HepG2 (cell line): ENCODE measurements around the gene SIRT7. TPM values are rescaled to one million over a fixed set of nuclear protein-coding genes. Genes with fewer than 3 reads are reported as not detected.

Source experiments
- ATM ChIP-seq: fragments of 450-650 bp; IDR thresholded peaks from 2 replicates; pipeline ENCODE4 v1.7.1; 2017; ENCODE audit warnings: mild to moderate bottlenecking, borderline replicate concordance
- EEA1 ChIP-seq: sonication (generic); formaldehyde crosslinking; IDR thresholded peaks from 2 replicates; pipeline ENCODE4 v1.5.1; 2020; ENCODE audit warnings: mild to moderate bottlenecking, missing genetic modification reagents, borderline replicate concordance
- EZH2 ChIP-seq: conservative IDR thresholded peaks from 2 replicates; pipeline ENCODE4 v1.6.1; 2012; ENCODE audit warnings: mild to moderate bottlenecking, low read depth, low read length, moderate library complexity
- FOXJ3 ChIP-seq: sonication (generic); formaldehyde crosslinking; IDR thresholded peaks from 2 replicates; pipeline ENCODE4 v1.4.0; 2020; ENCODE audit warnings: missing genetic modification reagents, mild to moderate bottlenecking, borderline replicate concordance
- GPN1 ChIP-seq: sonication (generic); formaldehyde crosslinking; IDR thresholded peaks from 2 replicates; pipeline ENCODE4 v1.5.1; 2020; ENCODE audit warnings: missing genetic modification reagents, borderline replicate concordance
- HNF4G ChIP-seq, 2 experiments: sonication (generic) in 1 of 2; formaldehyde crosslinking in 1 of 2; IDR thresholded peaks; 2 replicates each; pipeline versions ENCODE4 v1.4.0 to v1.6.1; 2011 to 2020; ENCODE audit warnings: borderline replicate concordance in 2 of 2, low read depth in 2 of 2, mild to moderate bottlenecking in 2 of 2, low read length in 1 of 2, missing genetic modification reagents in 1 of 2, moderate library complexity in 1 of 2
- MBNL3 ChIP-seq: fragments of 250-450 bp; sonication (Bioruptor Pico); conservative IDR thresholded peaks from 2 replicates; pipeline ENCODE4 v1.8.0; 2022; ENCODE audit warnings: mild to moderate bottlenecking, inconsistent platforms
- NBN ChIP-seq: fragments of 450-650 bp; conservative IDR thresholded peaks from 2 replicates; pipeline ENCODE4 v1.6.1; 2017
- PRPF4 ChIP-seq: fragments of 200-400 bp; formaldehyde crosslinking; IDR thresholded peaks from 2 replicates; pipeline ENCODE4 v1.6.1; 2016; ENCODE audit warnings: low read length, low read depth; ENCODE audit not compliant: poor library complexity, severe bottlenecking
- TBL1XR1 ChIP-seq: fragments of 150-350 bp; IDR thresholded peaks from 2 replicates; pipeline ENCODE4 v1.6.1; 2014; ENCODE audit warnings: borderline replicate concordance, low read length; ENCODE audit not compliant: partially characterized antibody
- ZNF335 ChIP-seq: sonication (generic); formaldehyde crosslinking; IDR thresholded peaks from 2 replicates; pipeline ENCODE4 v1.4.0; 2020; ENCODE audit warnings: missing genetic modification reagents
- ZNF33A ChIP-seq: sonication (generic); formaldehyde crosslinking; IDR thresholded peaks from 2 replicates; pipeline ENCODE4 v1.5.1; 2020; ENCODE audit warnings: missing genetic modification reagents, mild to moderate bottlenecking, moderate library complexity, borderline replicate concordance
- ZNF383 ChIP-seq: sonication (generic); formaldehyde crosslinking; IDR thresholded peaks from 2 replicates; pipeline ENCODE4 v1.4.0; 2020; ENCODE audit warnings: missing genetic modification reagents, mild to moderate bottlenecking, borderline replicate concordance
- ZNF484 ChIP-seq: sonication (generic); formaldehyde crosslinking; IDR thresholded peaks from 2 replicates; pipeline ENCODE4 v1.5.1; 2020; ENCODE audit warnings: mild to moderate bottlenecking, low read depth, missing genetic modification reagents, borderline replicate concordance
- ZNF629 ChIP-seq: sonication (generic); formaldehyde crosslinking; conservative IDR thresholded peaks from 2 replicates; pipeline ENCODE4 v1.5.0; 2020; ENCODE audit warnings: missing genetic modification reagents
- ZNF772 ChIP-seq: sonication (generic); formaldehyde crosslinking; IDR thresholded peaks from 2 replicates; pipeline ENCODE4 v1.5.0; 2020; ENCODE audit warnings: mild to moderate bottlenecking, missing genetic modification reagents
- ZNF891 ChIP-seq: sonication (generic); formaldehyde crosslinking; IDR thresholded peaks from 2 replicates; pipeline ENCODE4 v1.5.0; 2020; ENCODE audit warnings: mild to moderate bottlenecking, missing genetic modification reagents
- polyA plus RNA-seq, 8 experiments: library from polyadenylated mRNA; depleted of rRNA in 3 of 8; stranded (reverse) in 7 of 8; unstranded in 1 of 8; fragments of >200 nt; fragmentation: Illumina TruSeq in 4 of 8; extraction: Trizol in 4 of 8; gene quantifications; 2 replicates each; pipeline versions ENCODE4 v1.2.1 to v1.2.3, GENCODE V29; 2011 to 2016; ENCODE audit warnings: low read depth in 4 of 8, missing spikeins in 1 of 8, mixed read lengths in 1 of 8; ENCODE audit not compliant: insufficient read depth in 1 of 8
- total RNA-seq, 5 experiments: library from RNA; depleted of rRNA; stranded (reverse); fragments of >200 nt; fragmentation: Illumina TruSeq; extraction: Trizol; gene quantifications; 2 replicates each; pipeline ENCODE4 v1.2.3, GENCODE V29; 2016; ENCODE audit warnings: low read depth in 1 of 5
- TF ChIP-seq, protein P1 (sequence below): sonication (generic); formaldehyde crosslinking; IDR thresholded peaks from 2 replicates; pipeline ENCODE4 v1.5.1; 2020; ENCODE audit warnings: missing genetic modification reagents, mild to moderate bottlenecking, borderline replicate concordance
- TF ChIP-seq, protein P2 (sequence below): IDR thresholded peaks from 2 replicates; pipeline ENCODE4 v1.6.1; 2016; ENCODE audit warnings: missing compliant biosample characterization, missing genetic modification reagents, borderline replicate concordance
- TF ChIP-seq, protein P3 (sequence below): sonication (generic); formaldehyde crosslinking; IDR thresholded peaks from 2 replicates; pipeline ENCODE4 v1.5.1; 2020; ENCODE audit warnings: mild to moderate bottlenecking, missing genetic modification reagents, borderline replicate concordance

Gene SIRT7
- total and polyA plus RNA-seq, 2 of the 13 experiments (the other 11 are each of a cell fraction or from before 2014, with no cell fraction given): 8.3 to 24.8 TPM

DNA sequence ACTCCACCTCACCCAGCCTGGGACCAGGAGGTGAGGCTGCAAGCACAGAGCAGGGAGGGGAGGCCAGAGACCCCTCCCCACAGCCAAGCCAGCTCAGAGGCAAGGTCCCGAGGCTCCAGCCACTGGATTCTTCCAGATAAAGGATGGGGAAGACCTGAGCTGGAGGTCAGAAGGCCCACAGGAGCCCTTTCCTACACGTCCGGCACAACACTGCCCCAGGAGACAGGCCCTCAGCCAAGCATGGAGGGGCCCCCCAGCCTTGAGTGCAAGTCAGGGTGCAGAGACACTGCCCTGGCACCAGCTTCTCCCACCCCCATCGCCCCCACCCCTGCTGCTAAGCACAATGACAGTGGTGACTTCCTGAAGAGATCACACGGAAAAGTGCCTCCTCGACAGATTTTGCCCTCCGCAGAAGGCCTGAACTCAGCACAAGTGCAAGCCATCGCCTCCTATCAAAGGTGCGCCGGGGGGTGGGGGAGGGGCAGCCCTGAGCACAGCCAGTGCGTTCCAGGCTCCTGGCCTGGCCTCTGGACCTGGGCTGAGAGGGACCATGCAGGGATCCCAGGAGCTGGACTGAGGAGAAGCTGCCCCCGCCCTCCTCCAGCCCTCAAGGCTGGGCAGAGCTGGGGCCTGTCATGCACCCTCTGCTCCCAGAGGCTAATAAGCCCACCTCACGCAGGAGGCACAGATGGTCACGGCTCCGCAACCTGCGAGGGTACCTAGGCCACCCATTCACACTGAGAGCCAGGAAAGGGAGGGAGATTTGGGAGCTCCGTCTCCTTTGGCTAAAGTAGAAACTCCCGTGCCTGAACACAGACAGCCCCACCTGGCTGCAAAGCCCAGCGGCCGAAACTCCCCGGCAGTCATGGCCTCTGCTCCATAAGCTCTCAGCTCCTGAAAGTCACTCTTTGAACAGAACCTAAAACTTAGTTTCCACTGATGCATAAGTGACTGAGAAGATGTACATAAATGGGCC is 6.9 kb upstream of the SIRT7 start (continued):
- no peak for TF ChIP-seq NBN
- no peak for TF ChIP-seq EEA1 (CRISPR knock-in tag)
- TF ChIP-seq FOXJ3: no peak
- TF ChIP-seq ZNF629 (CRISPR knock-in tag): no peak
- no peak for TF ChIP-seq EZH2
- TF ChIP-seq, protein P1, sequence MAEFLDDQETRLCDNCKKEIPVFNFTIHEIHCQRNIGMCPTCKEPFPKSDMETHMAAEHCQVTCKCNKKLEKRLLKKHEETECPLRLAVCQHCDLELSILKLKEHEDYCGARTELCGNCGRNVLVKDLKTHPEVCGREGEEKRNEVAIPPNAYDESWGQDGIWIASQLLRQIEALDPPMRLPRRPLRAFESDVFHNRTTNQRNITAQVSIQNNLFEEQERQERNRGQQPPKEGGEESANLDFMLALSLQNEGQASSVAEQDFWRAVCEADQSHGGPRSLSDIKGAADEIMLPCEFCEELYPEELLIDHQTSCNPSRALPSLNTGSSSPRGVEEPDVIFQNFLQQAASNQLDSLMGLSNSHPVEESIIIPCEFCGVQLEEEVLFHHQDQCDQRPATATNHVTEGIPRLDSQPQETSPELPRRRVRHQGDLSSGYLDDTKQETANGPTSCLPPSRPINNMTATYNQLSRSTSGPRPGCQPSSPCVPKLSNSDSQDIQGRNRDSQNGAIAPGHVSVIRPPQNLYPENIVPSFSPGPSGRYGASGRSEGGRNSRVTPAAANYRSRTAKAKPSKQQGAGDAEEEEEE (CRISPR knock-in tag): no peak
- TF ChIP-seq ATM: no peak
- TF ChIP-seq ZNF484 (CRISPR knock-in tag): no peak
- peak; percentile 88 for TF ChIP-seq PRPF4
- TF ChIP-seq ZNF772 (CRISPR knock-in tag): no peak
- TF ChIP-seq ZNF891 (CRISPR knock-in tag): no peak
- TF ChIP-seq HNF4G (IDR thresholded peaks at IDR 0.05; ENCODE audit: borderline replicate concordance, low read depth, low read length): 0 out of 2 replicates have a peak, but pooled peaks have one; percentile 49
- no peak for TF ChIP-seq HNF4G (CRISPR knock-in tag; IDR thresholded peaks at IDR 0.05; ENCODE audit: borderline replicate concordance, low read depth)
- TF ChIP-seq MBNL3 (CRISPR knock-in tag): no peak
- no peak for TF ChIP-seq GPN1 (CRISPR knock-in tag)
- no peak for TF ChIP-seq ZNF33A
- no peak for TF ChIP-seq TBL1XR1
- no peak for TF ChIP-seq ZNF383 (CRISPR knock-in tag)
- TF ChIP-seq ZNF335 (CRISPR knock-in tag): no peak
- TF ChIP-seq, protein P2, sequence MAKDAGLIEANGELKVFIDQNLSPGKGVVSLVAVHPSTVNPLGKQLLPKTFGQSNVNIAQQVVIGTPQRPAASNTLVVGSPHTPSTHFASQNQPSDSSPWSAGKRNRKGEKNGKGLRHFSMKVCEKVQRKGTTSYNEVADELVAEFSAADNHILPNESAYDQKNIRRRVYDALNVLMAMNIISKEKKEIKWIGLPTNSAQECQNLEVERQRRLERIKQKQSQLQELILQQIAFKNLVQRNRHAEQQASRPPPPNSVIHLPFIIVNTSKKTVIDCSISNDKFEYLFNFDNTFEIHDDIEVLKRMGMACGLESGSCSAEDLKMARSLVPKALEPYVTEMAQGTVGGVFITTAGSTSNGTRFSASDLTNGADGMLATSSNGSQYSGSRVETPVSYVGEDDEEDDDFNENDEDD (CRISPR knock-in tag): no peak
- TF ChIP-seq, protein P3, sequence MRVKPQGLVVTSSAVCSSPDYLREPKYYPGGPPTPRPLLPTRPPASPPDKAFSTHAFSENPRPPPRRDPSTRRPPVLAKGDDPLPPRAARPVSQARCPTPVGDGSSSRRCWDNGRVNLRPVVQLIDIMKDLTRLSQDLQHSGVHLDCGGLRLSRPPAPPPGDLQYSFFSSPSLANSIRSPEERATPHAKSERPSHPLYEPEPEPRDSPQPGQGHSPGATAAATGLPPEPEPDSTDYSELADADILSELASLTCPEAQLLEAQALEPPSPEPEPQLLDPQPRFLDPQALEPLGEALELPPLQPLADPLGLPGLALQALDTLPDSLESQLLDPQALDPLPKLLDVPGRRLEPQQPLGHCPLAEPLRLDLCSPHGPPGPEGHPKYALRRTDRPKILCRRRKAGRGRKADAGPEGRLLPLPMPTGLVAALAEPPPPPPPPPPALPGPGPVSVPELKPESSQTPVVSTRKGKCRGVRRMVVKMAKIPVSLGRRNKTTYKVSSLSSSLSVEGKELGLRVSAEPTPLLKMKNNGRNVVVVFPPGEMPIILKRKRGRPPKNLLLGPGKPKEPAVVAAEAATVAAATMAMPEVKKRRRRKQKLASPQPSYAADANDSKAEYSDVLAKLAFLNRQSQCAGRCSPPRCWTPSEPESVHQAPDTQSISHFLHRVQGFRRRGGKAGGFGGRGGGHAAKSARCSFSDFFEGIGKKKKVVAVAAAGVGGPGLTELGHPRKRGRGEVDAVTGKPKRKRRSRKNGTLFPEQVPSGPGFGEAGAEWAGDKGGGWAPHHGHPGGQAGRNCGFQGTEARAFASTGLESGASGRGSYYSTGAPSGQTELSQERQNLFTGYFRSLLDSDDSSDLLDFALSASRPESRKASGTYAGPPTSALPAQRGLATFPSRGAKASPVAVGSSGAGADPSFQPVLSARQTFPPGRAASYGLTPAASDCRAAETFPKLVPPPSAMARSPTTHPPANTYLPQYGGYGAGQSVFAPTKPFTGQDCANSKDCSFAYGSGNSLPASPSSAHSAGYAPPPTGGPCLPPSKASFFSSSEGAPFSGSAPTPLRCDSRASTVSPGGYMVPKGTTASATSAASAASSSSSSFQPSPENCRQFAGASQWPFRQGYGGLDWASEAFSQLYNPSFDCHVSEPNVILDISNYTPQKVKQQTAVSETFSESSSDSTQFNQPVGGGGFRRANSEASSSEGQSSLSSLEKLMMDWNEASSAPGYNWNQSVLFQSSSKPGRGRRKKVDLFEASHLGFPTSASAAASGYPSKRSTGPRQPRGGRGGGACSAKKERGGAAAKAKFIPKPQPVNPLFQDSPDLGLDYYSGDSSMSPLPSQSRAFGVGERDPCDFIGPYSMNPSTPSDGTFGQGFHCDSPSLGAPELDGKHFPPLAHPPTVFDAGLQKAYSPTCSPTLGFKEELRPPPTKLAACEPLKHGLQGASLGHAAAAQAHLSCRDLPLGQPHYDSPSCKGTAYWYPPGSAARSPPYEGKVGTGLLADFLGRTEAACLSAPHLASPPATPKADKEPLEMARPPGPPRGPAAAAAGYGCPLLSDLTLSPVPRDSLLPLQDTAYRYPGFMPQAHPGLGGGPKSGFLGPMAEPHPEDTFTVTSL (CRISPR knock-in tag): no peak
